GM23338 (cell line): ENCODE measurements around the gene ZNF385B. TPM values are rescaled to one million over a fixed set of nuclear protein-coding genes. Genes with fewer than 3 reads are reported as not detected.

ENCODE experiments used
- ATAC-seq: fragments of 200-7000 bp; cut with Tn5 transposase; 3 replicates; pipeline ENCODE4 v1.9.1; 2020
- DNase-seq: peaks from one replicate; pipeline ENCODE4 v3.0.0-alpha.2; 2015; ENCODE audit warnings: low spot score
- H2AFZ ChIP-seq: fragments of 200-600 bp; sonication (generic); 2 replicates; pipeline ENCODE4 v1.8.0; 2016; ENCODE audit warnings: antibody characterized with exemption, mild to moderate bottlenecking, moderate library complexity
- H3F3A ChIP-seq: fragments of 200-600 bp; sonication (generic); replicated peaks from 2 replicates; pipeline ENCODE4 v1.8.0; 2017; ENCODE audit warnings: antibody characterized with exemption, mixed run types, low read depth
- H3K27ac ChIP-seq: fragments of 200-600 bp; sonication (generic); 2 replicates; pipeline ENCODE4 v1.6.1; 2016; ENCODE audit warnings: low read depth
- H3K27me3 ChIP-seq: fragments of 200-600 bp; sonication (generic); 2 replicates; pipeline ENCODE4 v1.8.0; 2016; ENCODE audit warnings: mild to moderate bottlenecking, mixed run types, moderate library complexity; ENCODE audit not compliant: insufficient read depth
- H3K36me3 ChIP-seq: fragments of 200-600 bp; sonication (generic); 2 replicates; pipeline ENCODE4 v1.8.0; 2016; ENCODE audit warnings: mild to moderate bottlenecking; ENCODE audit not compliant: insufficient read depth
- H3K4me1 ChIP-seq: fragments of 200-600 bp; sonication (generic); 2 replicates; pipeline ENCODE4 v1.8.0; 2016; ENCODE audit warnings: mild to moderate bottlenecking, moderate library complexity; ENCODE audit not compliant: insufficient read depth
- H3K4me2 ChIP-seq: fragments of 200-600 bp; sonication (generic); 2 replicates; pipeline ENCODE4 v1.7.1; 2017; ENCODE audit warnings: mixed run types
- H3K4me3 ChIP-seq: fragments of 200-600 bp; sonication (generic); 2 replicates; pipeline ENCODE4 v1.6.1; 2016; ENCODE audit warnings: mixed run types
- H3K79me2 ChIP-seq: fragments of 200-600 bp; sonication (generic); replicated peaks from 2 replicates; pipeline ENCODE4 v1.8.0; 2017; ENCODE audit warnings: mild to moderate bottlenecking; ENCODE audit not compliant: insufficient read depth
- H3K9me2 ChIP-seq: fragments of 200-600 bp; sonication (generic); 2 replicates; pipeline ENCODE4 v1.8.0; 2017; ENCODE audit not compliant: insufficient read depth
- H4K20me1 ChIP-seq: fragments of 200-600 bp; sonication (generic); replicated peaks from 2 replicates; pipeline ENCODE4 v1.8.0; 2017; ENCODE audit warnings: mild to moderate bottlenecking; ENCODE audit not compliant: insufficient read depth
- H3K27ac Mint-ChIP-seq: 2 replicates; pipeline ENCODE4 v1.8.0; 2020; ENCODE audit warnings: inconsistent platforms, mild to moderate bottlenecking, moderate library complexity, mixed read lengths
- H3K27me3 Mint-ChIP-seq: 3 replicates; pipeline ENCODE4 v1.8.0; 2022; ENCODE audit warnings: low read depth, mild to moderate bottlenecking, moderate library complexity, mixed read lengths, inconsistent platforms; ENCODE audit not compliant: insufficient read depth, poor library complexity
- H3K36me3 Mint-ChIP-seq: 3 replicates; pipeline ENCODE4 v1.8.0; 2021; ENCODE audit warnings: low read depth, mild to moderate bottlenecking, inconsistent platforms, moderate library complexity, mixed read lengths
- H3K4me1 Mint-ChIP-seq: 3 replicates; pipeline ENCODE4 v1.8.0; 2020; ENCODE audit warnings: mild to moderate bottlenecking, inconsistent platforms, mixed read lengths
- H3K4me3 Mint-ChIP-seq: 3 replicates; pipeline ENCODE4 v1.8.0; 2021; ENCODE audit warnings: moderate library complexity, mild to moderate bottlenecking, inconsistent platforms, mixed read lengths
- H3K9me3 Mint-ChIP-seq: 3 replicates; pipeline ENCODE4 v1.8.0; 2020; ENCODE audit warnings: moderate library complexity, mild to moderate bottlenecking, inconsistent platforms, mixed read lengths
- CREB1 ChIP-seq: fragments of 250-450 bp; sonication (Bioruptor Pico); IDR thresholded peaks from 2 replicates; pipeline ENCODE4 v1.5.0; 2020; ENCODE audit warnings: low read depth, mild to moderate bottlenecking, moderate library complexity
- CTCF ChIP-seq, 2 experiments: fragments of 200-600 bp in 1 of 2; sonication (generic) in 1 of 2; conservative IDR thresholded peaks; 2 replicates each; pipeline versions ENCODE4 v1.5.1 to v1.6.1; 2016 to 2017; ENCODE audit warnings: antibody characterized with exemption in 2 of 2, low read depth in 2 of 2, mild to moderate bottlenecking in 2 of 2, moderate library complexity in 1 of 2
- ETS1 ChIP-seq: IDR thresholded peaks from 2 replicates; pipeline ENCODE4 v1.6.1; 2016; ENCODE audit warnings: antibody characterized with exemption
- EZH2 ChIP-seq: fragments of 200-600 bp; sonication (generic); IDR thresholded peaks from one replicate; pipeline ENCODE4 v1.8.0; 2017; ENCODE audit warnings: antibody characterized with exemption, mild to moderate bottlenecking, low read depth; ENCODE audit not compliant: unreplicated experiment
- EZH2phosphoT487 ChIP-seq: fragments of 200-600 bp; sonication (generic); IDR thresholded peaks from one replicate; pipeline ENCODE4 v1.8.1; 2018; ENCODE audit warnings: antibody characterized with exemption; ENCODE audit not compliant: unreplicated experiment
- JUNB ChIP-seq: IDR thresholded peaks from one replicate; pipeline ENCODE4 v1.6.1; 2016; ENCODE audit warnings: antibody characterized with exemption; ENCODE audit not compliant: unreplicated experiment
- NANOG ChIP-seq: IDR thresholded peaks from 2 replicates; pipeline ENCODE4 v1.6.1; 2016; ENCODE audit warnings: antibody characterized with exemption, borderline replicate concordance
- POLR2AphosphoS5 ChIP-seq: IDR thresholded peaks from 2 replicates; pipeline ENCODE4 v1.6.1; 2016; ENCODE audit warnings: antibody characterized with exemption, low read depth
- REST ChIP-seq: IDR thresholded peaks from one replicate; pipeline ENCODE4 v1.6.1; 2018; ENCODE audit warnings: antibody characterized with exemption; ENCODE audit not compliant: unreplicated experiment
- STAT1 ChIP-seq: IDR thresholded peaks from one replicate; pipeline ENCODE4 v1.6.1; 2016; ENCODE audit warnings: antibody characterized with exemption; ENCODE audit not compliant: unreplicated experiment
- ZNF114 ChIP-seq: fragments of 250-450 bp; sonication (Bioruptor Pico); IDR thresholded peaks from 2 replicates; pipeline ENCODE4 v1.5.0; 2020; ENCODE audit warnings: mild to moderate bottlenecking, moderate library complexity
- ZNF331 ChIP-seq: fragments of 250-450 bp; sonication (Bioruptor Pico); IDR thresholded peaks from 2 replicates; pipeline ENCODE4 v1.5.0; 2020; ENCODE audit warnings: low read depth, mild to moderate bottlenecking, moderate library complexity
- polyA plus RNA-seq: library from polyadenylated mRNA; unstranded; fragments of >200 nt; fragmentation: Nextera tagmentation; extraction: Ambion mirVana; gene quantifications from 2 replicates; pipeline ENCODE4 v1.2.1, GENCODE V29; 2016
- total RNA-seq: library from RNA; depleted of rRNA; stranded (reverse); fragments of >200 nt; shearing (Covaris generic); gene quantifications from 2 replicates; pipeline ENCODE4 v1.2.3, GENCODE V29; 2014

Gene ZNF385B
- total and polyA plus RNA-seq, 2 experiments from 2014 or later = 1.5 to 4.6 TPM

- ATAC-seq = no peak
- TF ChIP-seq JUNB (no peak), STAT1 (no peak), EZH2 (no peak), ZNF114 (CRISPR knock-in tag) (no peak), POLR2AphosphoS5 (no peak), CREB1 (CRISPR knock-in tag) (no peak)
- Histone ChIP-seq H3K27me3 (no peaks in the 10 kb centered on the region), H3K79me2 (no peaks in the 10 kb centered on the region), H3K4me3 (no peak overlapping the region), H3K4me1 (no peaks in the 10 kb centered on the region), H3K27ac (no peak overlapping the region), H3K36me3 (no peaks in the 10 kb centered on the region), H3K4me2 (no peak overlapping the region), H4K20me1 (no peaks in the 10 kb centered on the region), H3K9me2 (no peaks in the 10 kb centered on the region), H3F3A (no peaks in the 10 kb centered on the region), H2AFZ (no peak overlapping the region)
- Mint-ChIP-seq H3K9me3 (peaks cover 4% of the 10 kb centered on the region), H3K36me3 (no peaks in the 10 kb centered on the region), H3K27me3 (no peaks in the 10 kb centered on the region), H3K27ac (no peak overlapping the region), H3K4me1 (no peaks in the 10 kb centered on the region), H3K4me3 (no peak overlapping the region)
- no peak for DNase-seq
Measured at GRCh38 chr2:179812501-179812900, 48.9 kb downstream of the ZNF385B start.

- peaks cover 4% of the 10 kb centered on the region for H3K9me3 Mint-ChIP-seq
- Histone ChIP-seq H3F3A (no peaks in the 10 kb centered on the region), H3K4me1 (no peaks in the 10 kb centered on the region), H3K79me2 (no peaks in the 10 kb centered on the region), H3K4me2 (no peak overlapping the region), H2AFZ (no peak overlapping the region), H3K4me3 (no peak overlapping the region), H3K36me3 (no peaks in the 10 kb centered on the region), H4K20me1 (no peaks in the 10 kb centered on the region), H3K27ac (no peak overlapping the region), H3K27me3 (no peaks in the 10 kb centered on the region), H3K9me2 (no peaks in the 10 kb centered on the region)
- no peak overlapping the region for H3K4me3 Mint-ChIP-seq
- no peaks in the 10 kb centered on the region for H3K27me3 Mint-ChIP-seq
- TF ChIP-seq ETS1 (no peak), NANOG (no peak), ZNF114 (CRISPR knock-in tag) (no peak), EZH2phosphoT487 (no peak)
- H3K4me1 Mint-ChIP-seq = no peaks in the 10 kb centered on the region
- ATAC-seq (no peak), DNase-seq (no peak)
- H3K27ac Mint-ChIP-seq = no peak overlapping the region
- H3K36me3 Mint-ChIP-seq = no peaks in the 10 kb centered on the region
Measured at GRCh38 chr2:179811042-179811441, 50.4 kb downstream of the ZNF385B start.

GRCh38 chr2:179809606-179810005 lies 51.8 kb downstream of the ZNF385B start:
- no peaks in the 10 kb centered on the region for H3K27me3 Mint-ChIP-seq
- no peak for ATAC-seq
- H3K9me2 ChIP-seq = no peaks in the 10 kb centered on the region
- no peak for TF ChIP-seq ZNF331
- no peak for TF ChIP-seq JUNB
- no peak for TF ChIP-seq EZH2
- no peak for TF ChIP-seq CTCF (conservative IDR thresholded peaks at IDR 0.05; ENCODE audit: low read depth in 2 of 2)
- TF ChIP-seq REST = no peak
- no peak for TF ChIP-seq POLR2AphosphoS5
- TF ChIP-seq NANOG = no peak

More at GRCh38 chr2:179809606-179810005, 51.8 kb downstream of the ZNF385B start:
- no peaks in the 10 kb centered on the region for H4K20me1 ChIP-seq
- H3F3A ChIP-seq = no peaks in the 10 kb centered on the region
- H3K4me1 ChIP-seq = no peaks in the 10 kb centered on the region
- H3K4me3 Mint-ChIP-seq = no peak overlapping the region
- H3K9me3 Mint-ChIP-seq = peaks cover 4% of the 10 kb centered on the region
- H3K4me2 ChIP-seq = no peak overlapping the region
- no peak overlapping the region for H3K27ac Mint-ChIP-seq
- H3K4me3 ChIP-seq = no peak overlapping the region
- H3K36me3 Mint-ChIP-seq = no peaks in the 10 kb centered on the region
- no peak overlapping the region for H2AFZ ChIP-seq
- H3K4me1 Mint-ChIP-seq = no peaks in the 10 kb centered on the region
- no peaks in the 10 kb centered on the region for H3K79me2 ChIP-seq
- H3K27ac ChIP-seq = no peak overlapping the region
- no peak for DNase-seq
- H3K27me3 ChIP-seq = no peaks in the 10 kb centered on the region
- H3K36me3 ChIP-seq = no peaks in the 10 kb centered on the region
